ENCODE measurements around the gene LAMP5. TPM values are rescaled to one million over a fixed set of nuclear protein-coding genes. Genes with fewer than 3 reads are reported as not detected.

The LAMP5 gene
- total and polyA plus RNA-seq, 12 donors, result 0.35 to 6.6 (median 1.4) TPM

GRCh38 chr20:9487231-9487630, 27.2 kb upstream of the LAMP5 start:
- Histone ChIP-seq H3K27ac (no peak overlapping the region), H3K4me1 (replicated peaks in 1 of 2) (no peaks in the 10 kb centered on the region), H3K36me3 (replicated peaks in 1 of 2) (no peaks in the 10 kb centered on the region), H3K27me3 (no peaks in the 10 kb centered on the region), H3K4me3 (no peak overlapping the region), H3K9me3 (replicated peaks in 1 of 3) (no peaks in the 10 kb centered on the region)
- no peak for DNase-seq
- WGBS, 4 donors, result 70 to 80% (median 77%) methylated on average over 4 of the region's 4 CpGs
- intact Hi-C loops (cut with DNase I), result no loop called here
- no peak for TF ChIP-seq POLR2A (IDR thresholded peaks at IDR 0.05)
- no peak for TF ChIP-seq CTCF (IDR thresholded peaks at IDR 0.05)

DNA sequence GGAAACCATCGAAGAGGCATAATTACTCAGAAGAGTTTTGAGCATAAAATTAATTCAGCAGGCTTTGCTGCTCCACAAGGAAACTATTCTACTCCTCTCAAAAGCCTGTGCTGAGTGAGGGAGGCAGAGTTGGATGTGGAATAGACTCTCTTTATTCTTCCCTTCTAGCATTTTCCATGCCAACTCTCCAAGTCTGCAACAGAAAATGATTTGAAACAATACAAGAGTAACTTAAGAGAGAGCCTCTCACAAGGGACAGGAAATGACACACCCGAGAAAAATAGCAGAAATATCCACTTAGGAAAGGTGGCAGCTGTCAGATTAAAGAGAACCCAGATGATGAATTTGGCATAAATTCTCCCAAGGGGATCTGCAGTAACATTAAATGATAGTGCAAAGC, 26.3 kb upstream of the LAMP5 start:
- Histone ChIP-seq H3K27me3 (no peaks in the 10 kb centered on the region), H3K27ac (no peak overlapping the region), H3K4me3 (no peak overlapping the region), H3K9me3 (replicated peaks in 1 of 3) (no peaks in the 10 kb centered on the region), H3K4me1 (replicated peaks in 1 of 2) (no peaks in the 10 kb centered on the region), H3K36me3 (replicated peaks in 1 of 2) (no peaks in the 10 kb centered on the region)
- 46 to 53% (median 52%) methylated on average over 2 of the region's 2 CpGs for WGBS, 4 donors
- TF ChIP-seq CTCF (IDR thresholded peaks at IDR 0.05), result no peak
- TF ChIP-seq POLR2A (IDR thresholded peaks at IDR 0.05), result no peak
- no peak for DNase-seq
- intact Hi-C loops (cut with DNase I), result no loop called here

DNA sequence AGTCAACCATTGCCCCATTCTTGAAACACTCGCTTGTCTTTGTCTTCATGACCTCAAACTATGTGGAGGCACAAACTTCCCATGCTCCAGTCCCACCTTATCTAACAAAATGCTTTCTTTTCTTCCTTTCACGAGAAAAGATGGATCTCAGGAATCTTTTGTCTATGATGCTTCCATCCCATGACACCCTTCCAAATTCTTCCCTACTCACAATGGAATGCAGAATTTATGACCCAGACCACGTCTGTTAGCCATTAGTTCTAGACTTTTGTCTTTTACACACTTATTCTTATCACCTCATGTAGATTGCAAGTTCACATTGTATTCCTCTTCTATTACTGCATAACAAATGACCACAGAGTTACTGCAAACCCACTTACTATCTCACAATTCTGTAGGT, 24.2 kb upstream of the LAMP5 start:
- intact Hi-C loops (cut with DNase I), result no loop called here
- no peaks in the 10 kb centered on the region for H3K27me3 ChIP-seq

GRCh38 chr20:9490631-9491030, 23.8 kb upstream of the LAMP5 start:
- H3K36me3 ChIP-seq (replicated peaks in 1 of 2), result no peaks in the 10 kb centered on the region
- 82 to 95% (median 86%) methylated on average over 3 of the region's 3 CpGs for WGBS, 4 donors
- intact Hi-C loops (cut with DNase I), result no loop called here
- H3K4me1 ChIP-seq (replicated peaks in 1 of 2), result peaks cover 0 to 7% of the 10 kb centered on the region in 2 donors
- no peak overlapping the region for H3K4me3 ChIP-seq
- no peaks in the 10 kb centered on the region for H3K27me3 ChIP-seq
- H3K9me3 ChIP-seq (replicated peaks in 1 of 3), result no peaks in the 10 kb centered on the region
- no peak for DNase-seq
- no peak overlapping the region for H3K27ac ChIP-seq
- no peak for TF ChIP-seq POLR2A (IDR thresholded peaks at IDR 0.05)
- no peak for TF ChIP-seq CTCF (IDR thresholded peaks at IDR 0.05)

More for the DNA sequence above, 24.2 kb upstream of the LAMP5 start:
- Histone ChIP-seq H3K36me3 (replicated peaks in 1 of 2) (no peaks in the 10 kb centered on the region), H3K4me1 (replicated peaks in 1 of 2) (peaks cover 0 to 7% of the 10 kb centered on the region in 2 donors), H3K9me3 (replicated peaks in 1 of 3) (no peaks in the 10 kb centered on the region), H3K27ac (no peak overlapping the region), H3K4me3 (no peak overlapping the region)
- no peak for TF ChIP-seq CTCF (IDR thresholded peaks at IDR 0.05)
- TF ChIP-seq POLR2A (IDR thresholded peaks at IDR 0.05), result no peak
- no peak for DNase-seq
- WGBS, 4 donors, result 58 to 79% (median 77%) methylated on average over 3 of the region's 3 CpGs
